HEK293 (cell line): ENCODE data around the gene CYP1A1.

Experiments
- CTCF ChIA-PET: fragments of 350-600 bp; formaldehyde crosslinking; extraction: SDS; loops from one replicate; lab custom pipeline; 2021; ENCODE audit warnings: antibody characterized with exemption; lab: Yijun Ruan, JAX
- POLR2A ChIA-PET: fragments of 300-600 bp; formaldehyde crosslinking; extraction: SDS; loops from one replicate; lab custom pipeline; 2020; ENCODE audit warnings: antibody characterized with exemption, inconsistent platforms; lab: Yijun Ruan, JAX
- H3K27ac ChIP-seq: fragments of 200-500 bp; sonication (Bioruptor generic); 2 replicates; pipeline ENCODE4 v1.5.1; 2014; ENCODE audit warnings: low read depth, low read length, control low read depth, inconsistent platforms; ENCODE audit errors: extremely low read depth
- H3K36me3 ChIP-seq, 2 experiments: fragments of 200-500 bp in 1 of 2; sonication (Bioruptor generic) in 1 of 2; 1 replicate in 1 of 2; 2 replicates in 1 of 2; pipeline ENCODE4 v1.5.1; 2014 to 2017; ENCODE audit warnings: inconsistent platforms in 2 of 2, low read length in 2 of 2; ENCODE audit not compliant: control insufficient read depth in 2 of 2, insufficient read depth in 1 of 2
- H3K4me1 ChIP-seq: fragments of 200-500 bp; sonication (Bioruptor generic); 2 replicates; pipeline ENCODE4 v1.5.1; 2014; ENCODE audit warnings: mild to moderate bottlenecking, low read length, inconsistent platforms; ENCODE audit not compliant: control insufficient read depth, insufficient read depth
- H3K4me3 ChIP-seq: 2 replicates; pipeline ENCODE4 v1.5.1; 2011; ENCODE audit warnings: low read depth, mild to moderate bottlenecking, control low read depth, low read length, moderate library complexity
- H3K9me3 ChIP-seq: fragments of 200-500 bp; sonication (Bioruptor generic); 2 replicates; pipeline ENCODE4 v1.5.1; 2014; ENCODE audit warnings: low read depth, low read length, inconsistent platforms; ENCODE audit not compliant: control insufficient read depth, insufficient read depth
- AEBP2 ChIP-seq: fragments of 450-650 bp; formaldehyde crosslinking; IDR thresholded peaks from 2 replicates; pipeline ENCODE4 v1.5.1; 2016; ENCODE audit warnings: missing biosample characterization, missing genetic modification characterization, borderline replicate concordance
- FEZF1 ChIP-seq: fragments of 450-650 bp; formaldehyde crosslinking; IDR thresholded peaks from 2 replicates; pipeline ENCODE4 v1.5.1; 2016; ENCODE audit warnings: missing biosample characterization, missing genetic modification characterization
- GLIS1 ChIP-seq: fragments of 450-650 bp; formaldehyde crosslinking; IDR thresholded peaks from 2 replicates; pipeline ENCODE4 v1.5.1; 2016; ENCODE audit warnings: missing biosample characterization, missing genetic modification characterization
- INSM2 ChIP-seq: fragments of 450-650 bp; formaldehyde crosslinking; IDR thresholded peaks from 2 replicates; pipeline ENCODE4 v1.5.1; 2016; ENCODE audit warnings: missing biosample characterization, missing genetic modification characterization
- KLF16 ChIP-seq: fragments of 450-650 bp; formaldehyde crosslinking; IDR thresholded peaks from 2 replicates; pipeline ENCODE4 v1.5.1; 2017; ENCODE audit warnings: missing biosample characterization, missing genetic modification characterization
- PRDM10 ChIP-seq: fragments of 450-650 bp; formaldehyde crosslinking; IDR thresholded peaks from 2 replicates; pipeline ENCODE4 v1.5.1; 2016; ENCODE audit warnings: missing biosample characterization, missing genetic modification characterization
- WT1 ChIP-seq: fragments of 450-650 bp; formaldehyde crosslinking; IDR thresholded peaks from 2 replicates; pipeline ENCODE4 v1.5.1; 2016; ENCODE audit warnings: missing biosample characterization, missing genetic modification characterization
- ZBTB1 ChIP-seq: fragments of 450-650 bp; formaldehyde crosslinking; IDR thresholded peaks from 2 replicates; pipeline ENCODE4 v1.5.1; 2016; ENCODE audit warnings: missing biosample characterization, missing genetic modification characterization
- ZBTB17 ChIP-seq: fragments of 450-650 bp; formaldehyde crosslinking; IDR thresholded peaks from 2 replicates; pipeline ENCODE4 v1.5.1; 2016; ENCODE audit warnings: missing biosample characterization, missing genetic modification characterization
- ZBTB48 ChIP-seq: fragments of 450-650 bp; formaldehyde crosslinking; IDR thresholded peaks from 2 replicates; pipeline ENCODE4 v1.5.1; 2016; ENCODE audit warnings: missing biosample characterization, missing genetic modification characterization
- ZBTB49 ChIP-seq: fragments of 450-650 bp; formaldehyde crosslinking; IDR thresholded peaks from 2 replicates; pipeline ENCODE4 v1.5.1; 2016; ENCODE audit warnings: missing biosample characterization, missing genetic modification characterization, low read depth
- ZNF184 ChIP-seq: fragments of 450-650 bp; IDR thresholded peaks from 2 replicates; pipeline ENCODE4 v1.5.1; 2018; ENCODE audit warnings: missing biosample characterization, mild to moderate bottlenecking, missing genetic modification characterization
- ZNF202 ChIP-seq: fragments of 450-650 bp; formaldehyde crosslinking; IDR thresholded peaks from 2 replicates; pipeline ENCODE4 v1.5.1; 2016; ENCODE audit warnings: missing biosample characterization, missing genetic modification characterization, borderline replicate concordance
- ZNF223 ChIP-seq: fragments of 450-650 bp; formaldehyde crosslinking; IDR thresholded peaks from 2 replicates; pipeline ENCODE4 v1.5.1; 2016; ENCODE audit warnings: missing biosample characterization, missing genetic modification characterization
- ZNF350 ChIP-seq: fragments of 450-650 bp; formaldehyde crosslinking; IDR thresholded peaks from 2 replicates; pipeline ENCODE4 v1.5.0; 2017; ENCODE audit warnings: missing biosample characterization, mild to moderate bottlenecking, missing genetic modification characterization
- ZNF416 ChIP-seq: fragments of 450-650 bp; formaldehyde crosslinking; IDR thresholded peaks from 2 replicates; pipeline ENCODE4 v1.5.1; 2016; ENCODE audit warnings: missing biosample characterization, missing genetic modification characterization
- ZNF501 ChIP-seq: fragments of 450-650 bp; formaldehyde crosslinking; IDR thresholded peaks from 2 replicates; pipeline ENCODE4 v1.5.1; 2016; ENCODE audit warnings: missing biosample characterization, missing genetic modification characterization
- ZNF768 ChIP-seq: fragments of 450-650 bp; formaldehyde crosslinking; IDR thresholded peaks from 2 replicates; pipeline ENCODE4 v1.5.1; 2018; ENCODE audit warnings: missing biosample characterization, mild to moderate bottlenecking, missing genetic modification characterization
- ZNF785 ChIP-seq: fragments of 450-650 bp; formaldehyde crosslinking; IDR thresholded peaks from 2 replicates; pipeline ENCODE4 v1.5.1; 2016; ENCODE audit warnings: missing biosample characterization, missing genetic modification characterization
- ZSCAN23 ChIP-seq: fragments of 450-650 bp; formaldehyde crosslinking; IDR thresholded peaks from 2 replicates; pipeline ENCODE4 v1.5.1; 2016; ENCODE audit warnings: missing biosample characterization, missing genetic modification characterization
- ZSCAN4 ChIP-seq: fragments of 450-650 bp; formaldehyde crosslinking; IDR thresholded peaks from 2 replicates; pipeline ENCODE4 v1.5.1; 2017; ENCODE audit warnings: missing biosample characterization, missing genetic modification characterization

CYP1A1 gene

GRCh38 chr15:74696808-74697207 is 28.5 kb downstream of the CYP1A1 start:
- Histone ChIP-seq H3K36me3 (peaks cover 0 to 2% of the 10 kb centered on the region in 2 experiments; a peak in 2 of 3 replicates), H3K4me1 (peaks cover 5% of the 10 kb centered on the region; the same call in 1 of the 2 replicates), H3K27ac (no peak overlapping the region; the same call in 1 of the 2 replicates), H3K4me3 (no peak overlapping the region), H3K9me3 (no peaks in the 10 kb centered on the region)
- POLR2A ChIA-PET = interaction anchor here (0.5 to 1.2 kb wide), 3 partner anchors 11 to 43 kb away, joined by 3 to 5 read pairs (median 3); no protein-coding TSS in a partner anchor
- CTCF ChIA-PET = interaction anchor here (0.7 to 1.8 kb wide), 4 partner anchors 62 to 151 kb away, joined by 3 to 11 read pairs (median 3); no protein-coding TSS in a partner anchor
- TF ChIP-seq ZSCAN4 (no peak), GLIS1 (tag by site-specific recombination) (no peak), ZNF350 (tag by site-specific recombination) (no peak), ZNF416 (tag by site-specific recombination) (no peak), KLF16 (tag by site-specific recombination) (no peak), ZBTB49 (tag by site-specific recombination) (no peak), ZBTB48 (tag by site-specific recombination) (no peak), INSM2 (no peak)

GRCh38 chr15:74696398-74696729 is 29.0 kb downstream of the CYP1A1 start:
- POLR2A ChIA-PET = interaction anchor here (0.5 to 1.2 kb wide), 4 partner anchors 11 to 43 kb away, joined by 3 to 5 read pairs (median 3); no protein-coding TSS in a partner anchor
- Histone ChIP-seq H3K27ac (peak overlapping the region; percentile 76), H3K9me3 (no peaks in the 10 kb centered on the region), H3K4me3 (peak overlapping the region; percentile 85), H3K36me3 (peaks cover 0 to 2% of the 10 kb centered on the region in 2 experiments; a peak in 2 of 3 replicates), H3K4me1 (peaks cover 5% of the 10 kb centered on the region; the same call in 1 of the 2 replicates)
- TF ChIP-seq ZNF223 (tag by site-specific recombination) (0 out of 2 replicates have a peak, but pooled peaks have one; percentile 20), AEBP2 (tag by site-specific recombination) (no peak), WT1 (tag by site-specific recombination) (0 out of 2 replicates have a peak, but pooled peaks have one; percentile 8), ZNF184 (0 out of 2 replicates have a peak, but pooled peaks have one; percentile 26), ZNF202 (no peak), PRDM10 (tag by site-specific recombination) (peak; percentile 79), ZNF785 (tag by site-specific recombination) (no peak), ZBTB17 (tag by site-specific recombination) (peak; percentile 73), FEZF1 (0 out of 2 replicates have a peak, but pooled peaks have one; percentile 8), ZNF768 (tag by site-specific recombination) (no peak), ZNF501 (0 out of 2 replicates have a peak, but pooled peaks have one; percentile 1), ZBTB1 (tag by site-specific recombination) (no peak), ZSCAN23 (tag by site-specific recombination) (0 out of 2 replicates have a peak, but pooled peaks have one; percentile 4)
- CTCF ChIA-PET = interaction anchor here (0.7 to 2.3 kb wide), 5 partner anchors 60 to 150 kb away, joined by 3 to 11 read pairs (median 3); no protein-coding TSS in a partner anchor
